Lung (tissue), 12 donors: ENCODE measurements around the gene FUT2. TPM values are rescaled to one million over a fixed set of nuclear protein-coding genes. Genes with fewer than 3 reads are reported as not detected.

Experiments used
- ATAC-seq: fragments of 200-7000 bp; cut with Tn5 transposase; one replicate; pipeline ENCODE4 v1.9.1; 2020; ENCODE audit warnings: moderate number of reproducible peaks; ENCODE audit not compliant: insufficient read depth, low FRiP score
- DNase-seq, 3 donors: peaks; one replicate each; pipeline ENCODE4 v3.0.0-alpha.2; 2013 to 2017
- H3K27ac ChIP-seq, 2 donors: one replicate each; pipeline ENCODE4 v1.5.1; 2013; ENCODE audit warnings: mild to moderate bottlenecking in 2 of 2, moderate library complexity in 2 of 2, control low read depth in 1 of 2, inconsistent platforms in 1 of 2, low read depth in 1 of 2, low read length in 1 of 2
- H3K27me3 ChIP-seq, 3 donors: one replicate each; pipeline ENCODE4 v1.5.1; 2013; ENCODE audit warnings: low read length in 2 of 3; ENCODE audit not compliant: control insufficient read depth in 3 of 3, insufficient read depth in 3 of 3
- H3K36me3 ChIP-seq, 4 donors: one replicate each; pipeline ENCODE4 v1.5.1; 2013; ENCODE audit warnings: low read length in 4 of 4, mild to moderate bottlenecking in 1 of 4, moderate library complexity in 1 of 4; ENCODE audit not compliant: control insufficient read depth in 4 of 4, insufficient read depth in 4 of 4
- H3K4me1 ChIP-seq, 5 donors: one replicate each; pipeline ENCODE4 v1.5.1; 2013; ENCODE audit warnings: low read length in 5 of 5, mild to moderate bottlenecking in 2 of 5, moderate library complexity in 1 of 5; ENCODE audit not compliant: control insufficient read depth in 5 of 5, insufficient read depth in 5 of 5
- H3K4me3 ChIP-seq: one replicate; pipeline ENCODE4 v1.5.1; 2013; ENCODE audit warnings: mild to moderate bottlenecking, control low read depth, moderate library complexity
- H3K9ac ChIP-seq, 2 donors: one replicate each; pipeline ENCODE4 v1.5.1; 2013; ENCODE audit warnings: low read length in 2 of 2, control low read depth in 1 of 2; ENCODE audit not compliant: insufficient read depth in 1 of 2
- H3K9me3 ChIP-seq, 4 donors: one replicate each; pipeline ENCODE4 v1.5.1; 2013; ENCODE audit warnings: low read length in 3 of 4, mild to moderate bottlenecking in 1 of 4, moderate library complexity in 1 of 4; ENCODE audit not compliant: control insufficient read depth in 4 of 4, insufficient read depth in 3 of 4
- WGBS, 2 donors: extraction: QIAGEN DNeasy Blood & Tissue Kit; methylation state at CpG; one replicate each; pipeline ENCODE4 v1.1.7; 2013; 5-methylcytosine and 5-hydroxymethylcytosine counted together
- polyA plus RNA-seq, 2 donors: library from polyadenylated mRNA; stranded (reverse); fragments of 200-250 nt; gene quantifications; one replicate each; pipeline ENCODE4 v1.2.1, GENCODE V29; 2013
- total RNA-seq, 2 donors: library from RNA; depleted of rRNA in 1 of 2; stranded (reverse); fragments of >200 nt in 1 of 2; gene quantifications; one replicate each; pipeline ENCODE4 v1.2.1, GENCODE V29; 2014 to 2021
- TF ChIP-seq, protein P1 (sequence below): IDR thresholded peaks from 2 replicates; pipeline ENCODE4 v1.5.1; 2012; ENCODE audit warnings: mild to moderate bottlenecking; ENCODE audit errors: control extremely low read depth, extremely low read depth
- donor health status: control.
- donor health status: control.
- donor health status: Bipolar disorder and iron deficiency.
- donor health status: healthy.
- donor health status: DM: yes; HTN: yes; CAD: no.

Gene FUT2
- total and polyA plus RNA-seq, 4 donors = 0.40 to 6.5 (median 5.0) TPM

DNA sequence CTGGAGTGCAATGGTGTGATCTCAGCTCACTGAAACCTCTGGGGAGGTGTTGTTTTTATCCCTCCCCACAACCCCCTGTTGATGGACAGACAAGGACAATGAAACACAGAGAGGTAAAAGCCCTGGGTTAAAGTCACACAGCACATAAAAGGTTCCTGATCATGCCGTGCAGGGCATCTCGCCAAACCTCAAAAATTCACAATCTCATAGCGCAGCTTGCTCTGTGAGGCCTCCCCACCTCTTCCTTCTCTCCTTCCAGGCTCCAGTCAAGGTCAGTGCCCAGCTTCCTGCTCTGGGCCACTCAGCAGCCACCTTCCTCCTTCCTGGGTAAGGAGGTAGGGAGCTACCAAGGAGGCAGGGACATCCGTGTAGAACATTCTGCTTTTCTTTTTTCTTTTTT, 2.3 kb downstream of the FUT2 start:
- Histone ChIP-seq H3K4me3 (no peak overlapping the region), H3K36me3 (peaks cover 0 to 3% (median under 1%) of the 10 kb centered on the region in 4 donors), H3K4me1 (peaks cover 0 to 11% (median 0%) of the 10 kb centered on the region in 5 donors), H3K27ac (peak overlapping the region in 1 of 2 donors; percentile 37), H3K27me3 (peaks cover 0 to 13% (median 13%) of the 10 kb centered on the region in 3 donors), H3K9ac (no peak overlapping the region), H3K9me3 (no peaks in the 10 kb centered on the region)
- DNase-seq (no peak), ATAC-seq (no peak)
- TF ChIP-seq, protein P1, sequence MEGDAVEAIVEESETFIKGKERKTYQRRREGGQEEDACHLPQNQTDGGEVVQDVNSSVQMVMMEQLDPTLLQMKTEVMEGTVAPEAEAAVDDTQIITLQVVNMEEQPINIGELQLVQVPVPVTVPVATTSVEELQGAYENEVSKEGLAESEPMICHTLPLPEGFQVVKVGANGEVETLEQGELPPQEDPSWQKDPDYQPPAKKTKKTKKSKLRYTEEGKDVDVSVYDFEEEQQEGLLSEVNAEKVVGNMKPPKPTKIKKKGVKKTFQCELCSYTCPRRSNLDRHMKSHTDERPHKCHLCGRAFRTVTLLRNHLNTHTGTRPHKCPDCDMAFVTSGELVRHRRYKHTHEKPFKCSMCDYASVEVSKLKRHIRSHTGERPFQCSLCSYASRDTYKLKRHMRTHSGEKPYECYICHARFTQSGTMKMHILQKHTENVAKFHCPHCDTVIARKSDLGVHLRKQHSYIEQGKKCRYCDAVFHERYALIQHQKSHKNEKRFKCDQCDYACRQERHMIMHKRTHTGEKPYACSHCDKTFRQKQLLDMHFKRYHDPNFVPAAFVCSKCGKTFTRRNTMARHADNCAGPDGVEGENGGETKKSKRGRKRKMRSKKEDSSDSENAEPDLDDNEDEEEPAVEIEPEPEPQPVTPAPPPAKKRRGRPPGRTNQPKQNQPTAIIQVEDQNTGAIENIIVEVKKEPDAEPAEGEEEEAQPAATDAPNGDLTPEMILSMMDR = no peak
- 17 to 21% methylated on average over 4 of the region's 4 CpGs for WGBS, 2 donors

DNA sequence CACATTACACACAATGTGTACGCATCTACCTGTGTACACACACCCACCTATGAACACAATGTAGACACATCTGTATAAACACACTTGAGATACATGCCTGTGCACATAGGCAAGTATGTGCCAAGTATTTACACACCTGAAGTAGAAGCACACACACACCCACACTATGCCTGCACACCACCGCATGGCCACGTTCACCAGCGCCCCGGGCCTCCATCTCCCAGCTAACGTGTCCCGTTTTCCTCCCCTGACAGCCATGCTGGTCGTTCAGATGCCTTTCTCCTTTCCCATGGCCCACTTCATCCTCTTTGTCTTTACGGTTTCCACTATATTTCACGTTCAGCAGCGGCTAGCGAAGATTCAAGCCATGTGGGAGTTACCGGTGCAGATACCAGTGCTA, 6.9 kb downstream of the FUT2 start:
- Histone ChIP-seq H3K36me3 (peaks cover 0 to 5% (median 1%) of the 10 kb centered on the region in 4 donors), H3K9ac (no peak overlapping the region), H3K27me3 (no peaks in the 10 kb centered on the region), H3K4me3 (no peak overlapping the region), H3K27ac (no peak overlapping the region), H3K9me3 (no peaks in the 10 kb centered on the region), H3K4me1 (no peaks in the 10 kb centered on the region)
- DNase-seq (no peak), ATAC-seq (no peak)
- 91 to 93% methylated on average over 13 of the region's 13 CpGs for WGBS, 2 donors
- TF ChIP-seq, protein P1 = no peak

DNA sequence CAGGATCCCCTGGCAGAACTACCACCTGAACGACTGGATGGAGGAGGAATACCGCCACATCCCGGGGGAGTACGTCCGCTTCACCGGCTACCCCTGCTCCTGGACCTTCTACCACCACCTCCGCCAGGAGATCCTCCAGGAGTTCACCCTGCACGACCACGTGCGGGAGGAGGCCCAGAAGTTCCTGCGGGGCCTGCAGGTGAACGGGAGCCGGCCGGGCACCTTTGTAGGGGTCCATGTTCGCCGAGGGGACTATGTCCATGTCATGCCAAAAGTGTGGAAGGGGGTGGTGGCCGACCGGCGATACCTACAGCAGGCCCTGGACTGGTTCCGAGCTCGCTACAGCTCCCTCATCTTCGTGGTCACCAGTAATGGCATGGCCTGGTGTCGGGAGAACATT, 7.5 kb downstream of the FUT2 start:
- TF ChIP-seq, protein P1 = no peak
- WGBS, 2 donors = 94 to 98% methylated on average over 23 of the region's 23 CpGs
- Histone ChIP-seq H3K9me3 (no peaks in the 10 kb centered on the region), H3K27me3 (no peaks in the 10 kb centered on the region), H3K36me3 (peaks cover 0 to 5% (median 1%) of the 10 kb centered on the region in 4 donors), H3K4me3 (no peak overlapping the region), H3K4me1 (no peaks in the 10 kb centered on the region), H3K27ac (no peak overlapping the region), H3K9ac (no peak overlapping the region)
- DNase-seq (no peak), ATAC-seq (no peak)

DNA sequence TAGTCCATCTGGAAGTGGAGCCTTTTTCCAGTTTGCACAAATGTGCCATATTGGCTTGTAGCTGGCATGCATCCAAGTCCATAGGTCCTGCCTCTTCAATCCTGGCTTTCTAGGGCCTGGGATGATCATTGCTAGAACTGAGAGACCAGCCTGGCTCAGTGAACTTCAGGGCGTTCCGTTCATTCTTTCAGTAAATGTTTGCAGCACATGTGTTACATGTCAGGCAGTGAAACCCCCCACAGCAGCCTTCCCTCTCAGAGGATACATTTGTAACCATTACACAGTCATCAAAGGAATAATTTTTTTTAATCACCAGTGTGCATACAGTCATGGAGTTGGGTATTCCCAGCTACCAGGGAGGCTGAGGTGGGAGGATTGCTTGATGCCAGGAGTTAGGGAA, 9.7 kb downstream of the FUT2 start:
- WGBS, 2 donors = 43 to 66% methylated on average over 2 of the region's 2 CpGs
- peaks cover 0 to 5% (median 1%) of the 10 kb centered on the region in 4 donors for H3K36me3 ChIP-seq
- no peak overlapping the region for H3K27ac ChIP-seq
- no peaks in the 10 kb centered on the region for H3K9me3 ChIP-seq
- ATAC-seq = no peak
- H3K27me3 ChIP-seq = no peaks in the 10 kb centered on the region
- TF ChIP-seq, protein P1 = no peak
- no peaks in the 10 kb centered on the region for H3K4me1 ChIP-seq
- DNase-seq = peak in 1 of 3 donors; percentile 14
- no peak overlapping the region for H3K9ac ChIP-seq
- H3K4me3 ChIP-seq = no peak overlapping the region
